GM18858 (cell line): Measurements from ENCODE around the gene CCDC149.

Experiments
- ATAC-seq: cut with Tn5 transposase; IDR thresholded peaks from one replicate; pipeline ENCODE4 v1.9.1; 2021; ENCODE audit not compliant: unreplicated experiment

CCDC149 gene

DNA sequence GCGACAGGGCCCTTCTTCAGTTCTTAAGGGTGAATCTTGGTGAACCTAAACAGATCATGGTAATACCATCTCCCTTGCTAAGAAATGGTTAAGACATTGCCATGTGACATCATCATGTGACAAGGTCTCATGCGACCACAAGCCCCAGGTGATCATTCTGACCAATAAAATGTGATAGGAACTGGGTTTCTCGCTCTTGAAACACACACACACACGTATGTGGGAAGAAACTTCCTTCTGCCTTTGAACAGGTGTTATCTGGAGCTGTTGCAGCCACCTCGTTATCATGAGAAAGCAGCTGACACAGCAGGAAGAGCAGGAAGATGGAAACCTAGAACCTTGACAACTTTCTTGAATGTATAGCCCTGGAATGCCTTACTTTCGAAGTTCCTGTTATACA, 107.3 kb downstream of the CCDC149 start:
- no peak for ATAC-seq

DNA sequence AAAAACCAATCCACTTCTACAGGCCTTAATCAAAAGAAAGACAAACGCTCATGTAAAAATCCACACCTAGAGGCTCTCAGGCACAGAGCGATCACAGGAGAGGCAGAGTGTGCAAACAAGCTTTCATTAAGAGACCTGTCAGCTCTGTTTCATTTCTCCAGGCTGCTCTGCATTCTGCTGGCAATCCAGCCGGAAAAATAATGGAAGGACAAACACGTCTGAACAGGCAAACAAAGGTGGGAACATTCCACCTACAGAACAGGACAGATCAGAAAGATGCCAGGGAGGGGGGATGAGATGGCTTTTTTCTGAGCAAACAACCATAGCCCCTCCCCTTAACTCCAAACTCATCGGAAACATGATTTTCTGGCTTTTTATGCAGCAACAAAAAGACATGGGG, 107.8 kb downstream of the CCDC149 start:
- ATAC-seq: no peak

GRCh38 chr4:24802648-24803047, 110.2 kb downstream of the CCDC149 start:
- ATAC-seq: no peak

- ATAC-seq: no peak
Observed at GRCh38 chr4:24801136-24801855, 111.5 kb downstream of the CCDC149 start.

DNA sequence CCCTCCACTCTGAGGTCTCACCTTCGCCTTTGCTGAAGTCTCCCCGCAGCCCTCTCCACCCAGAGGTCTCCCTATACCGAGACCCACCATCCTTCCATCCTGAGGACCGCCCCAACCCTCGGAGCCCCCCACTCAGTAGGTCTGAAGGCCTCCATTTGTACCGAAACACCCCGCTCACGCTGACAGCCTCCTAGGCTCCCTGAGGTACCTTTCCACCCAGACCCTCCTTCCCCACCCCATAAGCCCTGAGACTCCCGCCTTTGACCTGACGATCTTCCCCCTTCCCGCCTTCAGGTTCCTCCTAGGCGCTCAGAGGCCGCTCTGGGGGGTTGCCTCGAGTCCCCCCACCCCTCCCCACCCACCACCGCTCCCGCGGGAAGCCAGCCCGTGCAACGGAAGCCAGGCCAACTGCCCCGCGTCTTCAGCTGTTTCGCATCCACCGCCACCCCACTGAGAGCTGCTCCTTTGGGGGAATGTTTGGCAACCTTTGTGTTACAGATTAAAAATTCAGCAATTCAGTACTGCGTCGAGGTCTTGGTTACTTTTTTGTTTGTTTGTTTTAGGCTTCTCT, 112.4 kb downstream of the CCDC149 start:
- no peak for ATAC-seq

DNA sequence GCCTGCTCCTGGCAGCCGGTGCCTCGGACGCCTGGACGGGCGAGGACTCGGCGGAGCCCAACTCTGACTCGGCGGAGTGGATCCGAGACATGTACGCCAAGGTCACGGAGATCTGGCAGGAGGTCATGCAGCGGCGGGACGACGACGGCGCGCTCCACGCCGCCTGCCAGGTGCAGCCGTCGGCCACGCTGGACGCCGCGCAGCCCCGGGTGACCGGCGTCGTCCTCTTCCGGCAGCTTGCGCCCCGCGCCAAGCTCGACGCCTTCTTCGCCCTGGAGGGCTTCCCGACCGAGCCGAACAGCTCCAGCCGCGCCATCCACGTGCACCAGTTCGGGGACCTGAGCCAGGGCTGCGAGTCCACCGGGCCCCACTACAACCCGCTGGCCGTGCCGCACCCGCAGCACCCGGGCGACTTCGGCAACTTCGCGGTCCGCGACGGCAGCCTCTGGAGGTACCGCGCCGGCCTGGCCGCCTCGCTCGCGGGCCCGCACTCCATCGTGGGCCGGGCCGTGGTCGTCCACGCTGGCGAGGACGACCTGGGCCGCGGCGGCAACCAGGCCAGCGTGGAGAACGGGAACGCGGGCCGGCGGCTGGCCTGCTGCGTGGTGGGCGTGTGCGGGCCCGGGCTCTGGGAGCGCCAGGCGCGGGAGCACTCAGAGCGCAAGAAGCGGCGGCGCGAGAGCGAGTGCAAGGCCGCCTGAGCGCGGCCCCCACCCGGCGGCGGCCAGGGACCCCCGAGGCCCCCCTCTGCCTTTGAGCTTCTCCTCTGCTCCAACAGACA, 113.1 kb downstream of the CCDC149 start:
- no peak for ATAC-seq

DNA sequence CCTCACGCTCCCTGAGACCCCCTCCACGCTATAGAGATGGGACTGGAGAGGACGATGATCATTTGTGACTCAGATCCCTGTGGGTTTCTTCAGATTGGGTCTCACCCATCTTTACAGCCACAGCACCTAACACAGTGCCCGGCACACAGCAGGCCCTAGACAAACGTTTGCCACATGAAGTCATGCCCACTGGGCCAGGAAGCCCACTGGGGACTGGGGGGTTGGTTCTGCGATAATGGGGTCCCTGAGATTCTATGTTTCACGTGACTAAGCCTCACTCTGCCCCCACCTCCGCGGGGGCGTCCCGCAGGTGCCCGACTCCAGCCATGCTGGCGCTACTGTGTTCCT, 113.7 kb downstream of the CCDC149 start:
- ATAC-seq: no peak

- no peak for ATAC-seq
Observed at GRCh38 chr4:24798036-24798610, 114.7 kb downstream of the CCDC149 start.

DNA sequence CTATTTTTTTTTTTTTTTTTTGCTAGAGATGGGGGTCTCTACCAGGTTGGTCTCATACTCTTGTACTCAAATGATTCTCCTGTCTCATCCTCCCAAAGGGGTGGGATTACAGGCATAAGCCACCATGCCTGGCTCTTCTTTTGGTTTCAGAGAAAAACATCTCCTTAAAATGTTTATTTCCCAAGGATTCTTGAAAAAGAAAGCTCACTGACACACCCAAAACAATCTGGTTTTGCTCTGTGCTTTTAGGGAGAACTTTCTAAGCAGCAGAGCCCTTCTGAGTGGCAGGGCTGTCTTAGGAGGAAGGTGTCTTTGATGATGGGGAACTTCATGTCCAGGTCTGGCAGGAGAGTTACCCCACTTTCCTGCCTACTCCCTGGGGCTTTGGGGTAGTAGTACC, 116.2 kb downstream of the CCDC149 start:
- ATAC-seq: no peak

- no peak for ATAC-seq
Observed at GRCh38 chr4:24795666-24796381, 117.0 kb downstream of the CCDC149 start.

- no peak for ATAC-seq
Observed at GRCh38 chr4:24794916-24795665, 117.8 kb downstream of the CCDC149 start, which contains the start of gene SOD3. TSS of gene SOD3 (plus strand) at chr4:24795573. CDS start at chr4:24799522, 3,949 bp downstream.

GRCh38 chr4:24794480-24794879, 118.4 kb downstream of the CCDC149 start:
- no peak for ATAC-seq

DNA sequence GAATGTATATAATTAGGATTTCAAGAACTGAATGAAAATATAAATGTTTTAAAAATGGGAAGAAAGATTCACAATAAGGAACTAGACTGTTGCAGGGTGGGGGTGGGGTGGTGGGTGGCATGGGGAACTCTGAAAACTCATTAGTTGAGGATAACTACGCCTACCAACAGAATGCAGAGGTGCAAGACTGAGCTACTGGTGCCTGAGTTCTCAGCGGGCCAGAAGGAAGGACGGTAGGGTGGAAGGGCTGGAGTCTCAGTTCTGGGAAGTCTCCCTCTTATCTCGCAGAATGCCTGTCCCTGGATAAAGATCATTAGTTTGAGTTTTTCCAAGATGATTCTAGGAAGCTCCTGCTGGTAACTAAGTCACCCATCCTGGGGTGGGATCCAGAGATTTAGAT, 118.8 kb downstream of the CCDC149 start:
- ATAC-seq: no peak

DNA sequence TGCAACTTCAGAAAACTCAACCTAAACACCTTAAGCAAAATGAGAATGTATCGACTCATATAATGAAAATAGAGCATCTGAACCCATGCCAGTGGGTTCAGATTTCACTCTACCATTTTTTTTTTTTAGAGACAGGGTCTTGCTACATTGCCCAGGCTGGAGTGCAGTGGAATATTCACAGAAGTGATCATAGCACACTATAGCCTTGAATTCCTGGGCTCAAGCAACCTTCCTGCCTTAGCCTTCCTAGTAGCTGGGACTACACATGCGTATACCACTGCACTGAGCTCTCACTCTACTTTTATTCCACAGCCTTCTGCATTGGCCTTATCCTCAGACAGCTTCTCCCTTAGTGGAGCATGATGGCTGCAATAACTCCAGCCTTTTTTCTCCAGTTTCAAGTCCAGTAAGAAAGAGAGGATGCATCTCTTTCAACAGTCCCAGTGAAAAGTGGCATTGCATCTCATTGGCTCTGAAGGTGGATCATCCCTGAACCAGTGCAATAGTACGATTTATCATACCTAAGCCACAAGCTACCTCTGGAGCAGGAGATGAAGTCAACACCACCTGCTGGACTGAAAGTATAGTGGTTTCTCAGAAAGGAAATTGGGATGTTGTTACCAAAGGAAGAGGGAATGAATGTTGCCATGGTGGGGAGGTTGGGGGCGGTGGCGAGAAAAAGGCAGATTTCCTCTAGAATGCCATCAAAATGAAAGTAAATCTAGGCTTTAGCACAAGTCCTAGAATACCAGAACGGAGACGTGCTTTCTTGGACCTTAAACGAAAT, 119.4 kb downstream of the CCDC149 start:
- ATAC-seq: no peak

DNA sequence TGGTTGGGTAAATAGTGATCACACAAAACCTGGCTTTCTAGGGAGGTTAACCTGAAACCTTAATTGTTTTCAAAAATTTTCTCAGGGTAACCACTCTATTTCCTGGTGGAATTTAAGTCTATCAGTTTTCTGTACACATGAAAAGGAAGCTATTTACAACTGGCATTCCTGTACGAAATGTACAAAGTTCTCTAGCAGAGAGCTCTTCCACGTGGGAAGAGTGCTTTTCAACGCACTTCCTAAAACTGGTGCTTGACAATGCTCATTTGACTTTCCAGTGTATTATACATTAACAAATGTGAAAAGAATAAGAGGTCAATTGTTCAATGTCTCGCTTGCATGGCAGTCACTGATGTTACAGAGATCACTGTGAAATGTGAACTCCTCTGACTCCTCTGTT, 120.3 kb downstream of the CCDC149 start:
- no peak for ATAC-seq

- no peak for ATAC-seq
Observed at GRCh38 chr4:24791043-24791442, 121.8 kb downstream of the CCDC149 start.

DNA sequence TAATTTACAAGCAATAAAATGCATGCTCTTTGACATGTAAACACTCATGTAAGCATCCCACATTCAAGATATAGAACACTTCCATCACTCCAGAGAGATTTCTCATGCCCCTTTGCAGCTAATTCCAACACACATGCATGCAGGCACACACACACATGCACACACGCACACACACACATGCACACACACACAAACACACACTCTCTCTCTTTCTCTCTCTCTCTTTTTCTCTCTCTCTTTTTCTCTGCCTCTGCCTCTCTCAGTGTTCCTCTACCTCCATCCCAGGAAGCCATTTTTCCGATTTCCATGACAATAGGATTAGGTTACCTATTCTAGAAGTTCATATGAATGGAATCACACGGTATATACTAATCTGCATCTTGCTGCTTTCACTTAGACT, 129.3 kb downstream of the CCDC149 start:
- no peak for ATAC-seq

DNA sequence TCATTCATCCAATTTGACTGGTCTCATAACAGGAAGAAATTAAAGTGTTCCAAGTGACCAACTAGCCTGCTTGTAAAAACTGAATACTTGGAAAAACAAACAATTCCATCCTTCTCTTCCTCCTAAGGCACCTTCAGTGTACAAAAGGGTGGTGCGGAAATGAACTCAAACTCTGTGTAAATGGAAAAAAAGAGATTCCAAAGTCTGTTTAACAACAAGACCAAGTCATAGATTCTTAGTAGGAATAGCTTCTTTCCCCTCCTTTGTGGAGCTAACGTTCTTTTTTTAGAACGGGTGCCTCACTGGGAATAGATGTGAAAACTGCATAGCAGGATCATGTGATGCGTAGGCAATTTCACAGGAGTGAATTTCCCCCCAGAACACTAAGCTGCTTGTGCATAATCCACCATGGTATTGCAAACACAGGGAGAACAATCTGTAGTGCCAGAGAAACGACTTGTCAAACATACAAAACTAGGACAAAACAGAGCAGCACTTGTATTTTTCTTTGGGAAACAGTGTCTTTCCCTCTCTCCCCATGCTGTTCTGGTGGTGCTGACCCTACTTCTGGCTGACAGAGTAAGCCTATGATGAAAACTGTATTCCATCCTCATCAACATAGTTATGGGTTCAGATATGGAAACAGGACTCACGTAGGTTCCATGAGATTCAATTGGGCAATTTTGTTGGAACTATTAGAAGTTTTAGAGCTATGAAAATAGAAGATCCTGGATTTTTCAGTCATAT, 130.7 kb downstream of the CCDC149 start:
- ATAC-seq: no peak

DNA sequence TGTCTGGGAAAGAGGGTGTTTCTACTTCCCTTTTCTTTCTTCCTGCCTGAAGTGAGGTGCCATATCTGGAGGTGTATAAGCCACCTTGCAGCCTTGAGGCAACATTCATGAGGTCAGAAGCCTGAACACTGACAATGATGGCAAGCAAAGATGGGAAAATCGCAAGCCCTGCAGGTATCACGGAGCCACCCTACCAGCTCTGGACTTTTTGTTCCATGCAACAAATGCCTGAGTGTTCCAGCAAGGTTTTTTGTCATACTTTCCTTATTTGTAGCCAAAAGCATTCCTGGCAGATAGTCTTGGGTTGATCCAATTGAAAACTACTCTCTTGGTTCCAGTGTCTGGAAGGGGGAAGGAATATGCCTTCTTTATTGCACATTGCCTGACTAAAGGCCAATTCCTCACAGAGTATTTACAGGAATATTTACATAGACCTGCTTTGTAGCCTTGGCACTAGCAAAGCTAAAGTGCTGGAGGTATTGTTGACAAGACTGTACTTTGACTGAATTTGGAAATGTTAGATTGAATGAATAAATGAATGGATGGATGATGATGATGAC, 131.8 kb downstream of the CCDC149 start:
- ATAC-seq: no peak
